Activated CD8-positive, alpha-beta memory T cell treated with anti-CD3 and anti-CD28 coated beads for 48 hours (primary cell): ENCODE results near the gene HYCC2.

Experiments used
- DNase-seq, 3 experiments: peaks; one replicate each; pipeline ENCODE4 v3.0.0-alpha.2; 2020; ENCODE audit warnings: low read depth in 2 of 3, low spot score in 2 of 3

Gene HYCC2

DNA sequence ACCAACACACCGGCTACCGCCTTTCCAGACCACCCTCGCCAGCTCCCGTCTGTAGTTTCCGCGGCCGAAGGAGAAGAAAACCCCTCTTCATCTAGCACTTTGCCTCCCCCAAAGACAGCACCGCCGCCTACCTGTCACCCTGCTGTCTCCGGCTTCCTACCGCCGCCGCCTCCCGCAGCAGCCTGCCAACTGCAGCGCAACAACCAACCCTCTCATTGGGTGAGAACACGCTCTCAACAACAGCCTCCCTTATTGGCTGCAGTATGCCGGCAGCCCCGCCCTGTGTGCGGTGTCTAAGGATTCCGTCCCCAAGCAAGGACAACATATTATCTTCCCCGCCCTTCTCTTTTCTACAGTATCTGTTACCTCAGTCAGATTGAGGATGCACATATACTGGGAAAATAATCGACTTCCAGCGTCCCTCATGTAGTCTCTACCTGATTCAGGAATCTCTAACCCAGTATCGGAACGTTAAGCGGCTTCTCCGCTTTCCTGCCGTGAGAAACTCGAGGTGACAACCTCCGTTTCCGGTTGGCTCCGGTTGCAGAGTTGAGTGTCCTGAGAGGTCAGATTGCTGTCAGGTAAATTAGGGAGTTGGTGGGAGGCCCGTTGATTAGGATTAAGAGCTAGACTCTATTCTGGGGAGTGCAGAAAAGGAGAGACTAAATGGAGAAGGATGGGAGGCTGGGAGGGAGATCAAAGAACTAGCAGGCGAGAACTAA lies at the start of gene HYCC2, which contains the start of gene NDUFB3:
HYCC2 (minus strand) TSS at position 193 of the 722 bp plus-strand sequence. CDS start 47,662 bp downstream, outside the sequence.
NDUFB3 (plus strand) TSS at position 523 of the 722 bp plus-strand sequence. CDS start 6,882 bp downstream, outside the sequence.
- DNase-seq, result peak; percentile 48 to 83 (median 75)

DNA sequence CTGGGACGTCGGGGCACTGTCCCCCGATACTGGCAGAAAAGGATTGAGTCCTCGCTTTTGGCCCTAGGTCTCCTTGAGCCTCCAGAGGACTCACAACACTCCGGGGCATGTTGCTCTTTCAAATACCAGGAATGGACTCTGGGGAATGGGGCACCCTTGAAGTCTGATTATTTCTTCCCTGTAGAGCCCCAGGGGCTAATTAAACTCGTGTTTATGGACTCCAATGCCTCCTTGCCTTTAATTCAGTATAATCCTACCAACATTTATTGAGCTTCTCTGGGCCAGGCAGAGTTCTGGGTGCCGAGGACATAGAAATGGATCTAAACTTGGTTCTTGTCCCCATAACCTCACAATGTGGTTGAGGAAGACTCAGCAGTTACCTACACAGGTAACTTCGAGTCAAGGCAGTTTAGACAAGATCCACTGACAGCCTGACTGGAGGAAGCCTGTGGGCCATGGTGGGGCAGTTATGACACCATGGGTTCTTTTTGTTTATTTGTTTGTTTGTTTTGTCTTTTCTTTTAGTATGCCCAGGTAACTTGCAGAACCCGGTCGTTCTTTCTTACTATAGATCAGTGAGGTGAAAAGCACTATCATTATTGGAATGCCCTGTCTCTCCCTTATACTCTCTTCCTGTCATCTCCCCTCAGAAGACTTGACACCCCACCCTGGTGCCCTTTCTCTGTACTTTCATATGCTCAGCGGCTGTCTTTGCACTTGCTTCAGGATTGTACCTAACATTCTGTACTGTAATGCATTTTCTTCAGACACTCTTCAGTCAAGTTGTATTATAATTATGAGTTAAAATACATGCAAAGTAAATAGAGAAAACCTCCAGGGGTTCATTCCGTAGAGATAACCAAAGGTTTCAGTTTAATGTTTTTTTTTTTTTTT lies 47.7 kb upstream of the HYCC2 start:
- DNase-seq, result no peak

DNA sequence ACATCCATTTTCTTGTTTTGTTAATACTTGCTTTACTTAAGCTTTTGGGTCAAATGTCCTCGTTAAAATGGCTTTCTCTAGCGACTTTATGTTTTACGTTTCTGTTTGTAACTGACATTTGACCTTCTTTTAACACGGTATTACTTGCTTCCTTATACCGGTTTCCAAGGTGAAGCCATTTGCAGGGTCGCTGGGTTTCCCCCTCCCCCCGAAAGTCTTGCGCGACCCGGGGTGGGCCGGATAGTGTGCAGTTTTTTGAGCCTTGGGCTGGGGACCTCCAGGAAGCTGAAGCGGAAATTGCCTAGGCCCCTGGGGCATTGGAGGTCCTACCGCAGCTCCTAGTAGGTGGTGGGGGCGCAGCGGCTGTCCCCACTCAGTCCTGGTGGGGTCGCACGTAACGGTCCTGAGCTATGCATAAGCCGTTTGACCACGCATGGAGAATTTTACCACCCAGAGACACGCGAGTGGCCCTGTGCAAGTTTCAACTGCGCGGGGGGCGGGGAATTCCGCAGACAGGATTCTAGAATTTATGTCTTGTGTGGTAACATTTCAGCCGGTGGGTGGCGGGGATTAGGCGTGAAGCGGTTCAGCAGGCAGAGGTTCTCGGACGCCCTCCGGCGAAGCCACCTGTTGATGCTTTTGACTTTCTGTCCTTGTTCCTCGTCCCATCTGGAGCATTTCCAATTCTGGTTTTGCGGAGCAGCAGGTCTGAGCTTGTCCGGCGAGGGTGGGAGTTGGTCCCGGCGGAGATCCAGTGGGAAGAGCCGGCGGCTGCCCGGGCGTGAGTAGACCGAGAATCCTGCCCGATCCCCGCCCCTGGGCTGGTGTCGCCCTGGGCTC lies 46.9 kb upstream of the HYCC2 start:
- DNase-seq, result peak; percentile 68 to 74 (median 72)

DNA sequence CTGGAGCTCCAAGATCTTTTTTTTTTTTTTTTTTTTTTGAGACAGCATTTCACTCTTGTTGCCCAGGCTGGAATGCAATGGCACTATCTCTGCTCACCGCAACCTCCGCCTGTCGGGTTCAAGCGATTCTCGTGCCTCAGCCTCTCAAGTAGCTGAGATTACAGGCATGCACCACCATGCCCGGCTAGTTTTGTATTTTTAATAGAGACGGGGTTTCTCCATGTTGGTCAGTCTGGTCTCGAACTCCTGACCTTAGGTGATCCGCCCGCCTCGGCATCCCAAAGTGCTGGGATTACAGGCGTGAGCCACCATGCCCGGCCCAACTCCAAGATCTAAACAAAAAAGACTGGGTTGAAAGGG lies 46.2 kb upstream of the HYCC2 start:
- DNase-seq, result peak in 1 of 3 experiments; percentile 32

DNA sequence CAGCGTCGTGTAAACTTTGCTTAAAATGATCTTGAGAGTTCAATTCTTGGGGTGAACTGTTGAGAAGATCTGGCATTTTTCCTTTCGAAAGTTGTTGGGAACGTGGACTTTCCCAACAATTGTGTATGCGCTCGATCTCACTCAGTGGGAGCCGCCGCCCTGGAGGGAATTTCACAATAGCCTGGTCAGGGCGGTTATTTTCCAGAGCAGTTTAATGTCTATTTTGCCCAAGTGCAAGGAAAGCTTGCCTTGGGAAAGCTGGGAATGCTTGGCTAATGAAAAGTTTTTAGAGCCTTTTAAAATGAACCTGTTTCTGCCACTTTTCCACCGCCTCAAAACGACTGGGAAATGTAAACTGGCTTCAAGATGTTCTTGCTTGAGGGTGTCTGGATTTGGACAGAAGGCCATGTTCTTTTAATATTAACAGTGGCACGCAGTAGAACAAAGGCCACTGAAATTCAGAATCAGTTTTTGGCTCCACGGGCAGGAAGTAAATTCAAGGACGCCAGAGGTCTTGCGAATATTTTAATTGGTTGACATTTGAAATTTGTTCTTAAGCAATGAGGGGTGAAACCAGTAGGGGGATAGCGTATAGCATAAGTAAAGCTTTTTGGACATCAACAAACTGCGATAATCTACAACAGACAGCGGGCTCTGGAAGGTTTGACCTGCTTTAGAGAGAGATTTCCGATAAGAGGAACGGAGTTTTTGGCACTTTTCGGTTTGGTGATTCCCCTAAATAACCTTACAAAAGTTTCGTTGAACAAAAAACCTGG lies 45.7 kb upstream of the HYCC2 start:
- no peak for DNase-seq

DNA sequence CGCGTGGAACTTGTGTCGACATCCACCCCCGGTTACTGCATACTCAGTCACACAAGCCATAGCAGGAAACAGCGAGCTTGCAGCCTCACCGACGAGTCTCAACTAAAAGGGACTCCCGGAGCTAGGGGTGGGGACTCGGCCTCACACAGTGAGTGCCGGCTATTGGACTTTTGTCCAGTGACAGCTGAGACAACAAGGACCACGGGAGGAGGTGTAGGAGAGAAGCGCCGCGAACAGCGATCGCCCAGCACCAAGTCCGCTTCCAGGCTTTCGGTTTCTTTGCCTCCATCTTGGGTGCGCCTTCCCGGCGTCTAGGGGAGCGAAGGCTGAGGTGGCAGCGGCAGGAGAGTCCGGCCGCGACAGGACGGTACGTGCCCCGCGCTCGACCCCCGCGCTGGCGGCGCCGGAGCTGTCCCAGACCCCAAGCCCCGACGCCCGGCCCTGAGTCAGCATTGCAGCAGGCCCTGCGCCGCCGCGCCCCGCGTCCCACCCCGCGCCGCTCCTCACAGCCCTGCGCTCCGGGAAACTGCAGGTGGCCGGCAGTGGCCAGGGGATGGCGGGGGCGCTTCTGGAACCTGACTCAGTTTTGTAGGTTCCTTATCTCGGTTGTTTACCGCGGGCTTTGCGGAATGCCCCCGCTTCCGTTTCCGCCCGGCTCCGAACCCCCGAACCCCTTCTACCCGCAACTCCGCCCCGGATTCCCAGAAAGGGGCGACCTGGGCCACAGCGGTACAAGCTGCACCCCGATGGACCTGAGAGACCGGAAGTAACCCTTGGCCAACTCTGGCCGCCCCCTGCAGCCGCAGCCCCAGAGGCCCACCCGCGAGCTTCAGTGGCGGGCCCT lies 44.9 kb upstream of the HYCC2 start, which contains the start of gene CFLAR:
CFLAR (plus strand) TSS at position 50 of the 844 bp plus-strand sequence. CDS start 13,702 bp downstream, outside the sequence.
- DNase-seq, result peak; percentile 75 to 79 (median 75)

DNA sequence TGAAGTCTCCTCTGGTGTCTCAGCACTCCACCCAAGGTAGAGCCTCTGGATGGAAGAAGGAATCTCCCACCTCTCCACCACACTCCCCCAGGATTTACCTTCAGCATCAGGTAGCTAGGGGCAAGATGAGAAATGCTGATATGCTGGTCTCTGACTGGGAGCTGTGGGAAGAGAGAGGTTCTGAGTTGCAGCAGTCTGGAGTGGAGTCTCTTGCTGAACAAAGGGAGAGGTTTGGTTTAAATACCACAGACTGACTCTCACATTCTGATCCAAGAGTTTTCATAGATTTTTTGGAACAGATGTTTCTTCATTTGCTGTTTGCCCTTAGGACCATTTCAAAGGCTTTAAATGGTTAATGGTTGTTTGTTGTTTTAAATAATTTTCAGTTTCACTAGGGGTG lies 43.4 kb upstream of the HYCC2 start:
- DNase-seq, result no peak

DNA sequence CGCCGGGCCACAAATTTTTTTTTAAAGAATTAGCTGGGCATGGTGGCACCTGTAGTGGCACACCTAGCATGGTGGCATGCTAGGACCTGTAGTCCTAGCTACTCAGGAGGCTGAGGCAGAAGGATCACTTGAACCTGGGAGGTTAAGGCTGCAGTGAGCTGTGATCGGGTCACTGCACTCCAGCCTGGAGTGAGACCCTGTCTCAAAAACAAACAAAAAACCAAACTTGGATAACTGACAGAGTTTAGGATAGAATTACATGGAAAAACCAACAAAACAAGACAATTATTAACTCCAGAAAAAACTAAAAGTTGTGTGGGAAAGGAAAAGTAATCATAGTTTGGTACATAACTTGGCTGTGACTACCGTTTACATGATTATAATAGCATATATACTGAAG lies 42.9 kb upstream of the HYCC2 start:
- no peak for DNase-seq

DNA sequence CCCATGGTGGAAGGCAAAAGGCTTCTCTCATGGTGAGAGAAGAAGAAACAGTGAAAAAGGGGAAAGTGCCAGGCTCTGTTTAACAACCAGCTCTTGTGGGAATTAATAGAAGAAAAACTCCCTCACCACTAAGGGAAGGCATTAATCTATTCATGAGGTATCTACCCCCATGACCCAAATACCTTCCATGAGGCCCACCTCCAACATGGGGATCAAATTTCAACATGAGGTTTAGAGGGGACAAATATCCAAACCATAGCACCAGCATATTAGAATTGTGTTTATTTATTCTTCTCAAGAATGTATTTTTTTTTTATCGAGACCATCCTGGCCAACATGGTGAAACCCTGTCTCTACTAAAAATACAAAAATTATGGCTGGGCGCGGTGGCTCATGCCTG lies 39.6 kb upstream of the HYCC2 start:
- no peak for DNase-seq

DNA sequence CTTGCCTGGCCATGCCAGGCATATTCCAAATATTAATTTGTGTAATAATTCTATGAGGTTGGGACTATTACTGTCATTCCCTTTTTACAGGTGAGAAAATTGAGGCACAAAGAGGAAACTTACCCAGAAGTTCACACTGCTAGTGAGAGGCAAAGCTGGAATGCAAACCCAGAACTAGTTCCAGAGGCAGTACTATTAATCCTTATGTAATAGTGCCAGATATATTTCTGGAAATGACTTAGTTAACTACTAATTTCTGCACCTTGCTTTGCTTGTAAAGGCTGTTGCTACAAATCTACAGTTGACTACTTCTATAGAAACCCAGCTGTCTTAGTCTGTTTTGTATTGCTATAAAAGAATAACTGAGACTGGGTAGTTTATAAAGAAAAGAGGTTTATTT lies 39.1 kb upstream of the HYCC2 start:
- DNase-seq, result no peak

DNA sequence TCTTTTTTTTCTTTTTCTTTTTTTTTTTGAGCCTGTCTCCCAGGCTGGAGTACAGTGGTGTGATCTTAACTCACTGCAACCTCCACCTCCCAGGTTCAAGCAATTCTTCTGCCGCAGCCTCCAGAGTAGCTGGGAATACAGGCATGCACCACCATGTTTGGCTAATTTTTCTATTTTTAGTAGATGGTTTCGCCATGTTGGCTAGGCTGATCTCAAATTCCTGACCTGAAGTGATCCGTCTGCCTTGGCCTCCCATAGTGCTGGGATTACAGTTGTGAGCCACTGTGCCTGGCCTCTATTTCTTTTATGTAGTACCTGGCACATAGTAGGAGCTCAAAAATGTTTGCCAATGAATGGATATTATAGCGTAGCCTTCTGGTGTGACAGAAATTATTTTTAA lies 37.7 kb upstream of the HYCC2 start:
- DNase-seq, result no peak

DNA sequence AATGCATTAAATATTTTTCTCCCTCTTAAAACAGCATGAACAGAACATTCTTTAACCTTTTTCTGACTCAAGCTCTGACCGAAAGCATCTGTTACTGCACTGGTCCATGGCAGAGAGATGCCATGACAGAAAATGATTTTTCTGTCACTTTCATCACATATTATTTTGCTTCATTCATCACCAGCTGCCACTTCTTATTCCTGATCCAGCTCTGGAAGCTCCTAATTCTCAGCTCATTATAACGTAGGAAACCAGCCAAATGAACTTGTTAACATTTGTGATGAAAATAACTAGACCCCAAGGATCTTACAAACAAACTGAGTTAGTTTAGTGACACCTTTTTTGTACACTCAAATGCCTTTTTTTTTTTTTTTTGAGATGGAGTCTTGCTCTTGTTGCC lies 36.9 kb upstream of the HYCC2 start:
- DNase-seq, result no peak

DNA sequence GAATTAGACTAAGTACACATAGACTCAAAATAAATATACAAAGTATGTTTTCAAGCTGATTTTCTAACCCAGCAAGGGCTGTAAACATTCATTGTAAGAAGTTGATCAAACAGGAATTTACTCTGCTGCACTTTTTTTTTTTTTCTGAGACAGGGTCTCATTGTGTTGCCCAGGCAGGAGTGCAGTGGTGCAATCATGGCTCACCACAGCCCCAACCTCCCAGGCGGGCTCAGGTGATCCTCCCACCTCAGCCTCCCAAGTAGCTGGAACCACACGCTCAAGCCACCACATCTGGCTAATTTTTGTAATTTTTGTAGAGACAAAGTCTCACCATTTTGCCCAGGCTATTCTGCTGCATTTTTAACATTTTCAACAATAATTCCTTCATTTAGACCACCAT lies 36.2 kb upstream of the HYCC2 start:
- DNase-seq, result no peak

DNA sequence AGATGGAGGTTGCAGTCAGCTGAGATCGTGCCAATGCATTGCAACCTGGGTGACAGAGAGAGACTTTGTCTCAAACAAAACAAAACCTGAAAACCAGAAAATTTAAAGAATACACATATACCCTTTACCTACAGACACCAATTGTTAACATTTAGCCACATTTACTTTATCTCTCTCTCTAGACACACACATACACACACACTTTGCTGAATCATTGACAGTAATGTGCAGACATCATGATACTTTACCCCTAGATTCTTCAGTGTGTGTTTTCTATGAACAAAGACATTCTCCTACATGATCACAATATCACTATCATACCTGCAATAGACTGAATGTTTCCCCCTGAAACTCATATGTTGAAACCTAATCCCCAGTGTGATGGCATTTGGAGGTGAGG lies 34.3 kb upstream of the HYCC2 start:
- DNase-seq, result no peak

DNA sequence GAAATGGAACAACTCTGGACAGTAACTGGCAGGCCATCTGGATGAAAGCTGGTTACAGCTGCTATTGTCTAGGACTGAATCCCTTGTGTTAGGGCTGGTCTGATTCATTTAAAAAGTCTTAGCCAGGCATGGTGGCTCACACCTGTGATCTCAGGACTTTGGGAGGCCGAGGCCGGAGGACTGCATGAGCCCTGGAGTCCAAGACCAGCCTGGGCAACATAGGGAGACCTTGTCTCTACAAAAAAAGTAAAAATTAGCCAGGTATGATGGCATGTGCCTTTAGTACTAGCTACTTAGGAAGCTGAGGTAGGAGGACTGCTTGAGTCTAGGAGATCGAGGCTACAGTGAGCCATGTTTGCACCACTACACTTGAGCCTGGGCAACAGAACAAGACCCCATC lies 29.0 kb upstream of the HYCC2 start:
- DNase-seq, result no peak

DNA sequence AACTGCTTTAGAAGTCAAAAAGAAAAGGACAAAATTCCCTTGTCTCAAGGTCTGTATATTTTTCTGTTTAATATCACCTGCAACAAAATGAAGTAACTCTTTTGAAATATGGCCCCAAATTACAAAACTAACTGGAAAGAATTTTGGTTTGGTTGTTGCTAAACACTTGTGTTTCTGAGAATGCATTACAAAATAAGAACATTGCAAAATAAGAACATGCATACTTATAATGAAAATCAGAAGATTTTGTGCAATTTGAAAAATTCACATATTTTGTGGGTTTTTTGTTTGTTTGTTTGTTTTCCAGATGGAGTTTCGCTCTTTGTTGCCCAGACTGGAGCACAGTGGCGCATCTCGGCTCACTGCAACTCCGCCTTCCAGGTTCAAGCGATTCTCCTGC lies 22.1 kb upstream of the HYCC2 start:
- DNase-seq, result no peak

DNA sequence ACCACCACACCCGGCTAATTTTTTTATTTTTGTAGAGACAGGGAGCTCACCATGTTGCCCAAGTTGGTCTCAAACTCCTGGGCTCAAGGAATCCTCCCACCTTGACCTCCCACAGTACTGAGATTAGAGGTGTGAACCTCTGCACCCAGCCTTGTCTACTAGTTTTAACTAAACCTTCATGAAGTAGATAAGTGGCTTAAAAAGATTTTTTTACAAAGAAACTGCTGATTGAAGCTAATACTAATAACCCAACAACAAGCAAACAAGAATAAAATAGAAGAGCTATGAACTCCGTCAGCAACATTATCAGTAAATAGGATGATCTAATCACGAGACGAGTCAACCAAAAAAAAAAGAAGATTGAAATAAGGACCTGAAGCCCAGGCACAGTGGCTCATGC lies 19.1 kb upstream of the HYCC2 start:
- DNase-seq, result no peak

DNA sequence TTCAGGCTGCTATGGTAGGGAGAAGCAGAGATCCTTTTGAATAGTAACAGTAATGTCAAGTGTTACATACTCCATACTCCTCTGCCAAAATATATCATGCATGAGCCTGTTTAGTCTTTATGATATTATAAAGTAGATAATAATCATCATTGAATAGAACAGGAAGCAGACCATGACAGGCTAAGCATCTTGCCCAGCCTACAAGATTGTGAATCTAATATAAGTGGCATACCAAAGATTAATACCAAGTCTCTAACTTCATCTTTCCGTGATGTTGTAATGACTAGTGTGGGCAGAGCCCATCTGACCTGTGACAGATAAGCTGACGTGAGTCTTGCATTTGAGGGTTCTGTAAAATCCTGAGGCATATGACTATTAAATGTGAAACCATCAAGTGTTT lies 13.4 kb upstream of the HYCC2 start:
- DNase-seq, result no peak

DNA sequence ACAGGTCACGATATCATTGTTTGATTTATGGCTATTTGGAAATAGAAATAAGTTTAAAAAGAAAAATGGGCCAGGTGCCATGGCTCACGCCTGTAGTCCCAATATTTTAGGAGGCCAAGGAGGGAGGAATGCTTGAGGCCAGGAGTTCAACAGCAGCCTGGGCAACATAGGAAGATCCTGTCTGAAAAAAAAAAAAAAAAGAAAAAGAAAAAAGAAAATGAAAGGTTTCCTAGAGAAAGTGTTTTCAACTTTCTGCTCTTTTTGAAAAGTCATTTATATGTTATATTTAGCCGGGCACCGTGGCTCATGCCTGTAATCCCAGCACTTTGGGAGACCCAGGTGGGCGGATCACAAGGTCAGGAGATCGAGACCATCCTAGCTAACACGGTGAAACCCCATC lies 3.5 kb upstream of the HYCC2 start:
- no peak for DNase-seq

DNA sequence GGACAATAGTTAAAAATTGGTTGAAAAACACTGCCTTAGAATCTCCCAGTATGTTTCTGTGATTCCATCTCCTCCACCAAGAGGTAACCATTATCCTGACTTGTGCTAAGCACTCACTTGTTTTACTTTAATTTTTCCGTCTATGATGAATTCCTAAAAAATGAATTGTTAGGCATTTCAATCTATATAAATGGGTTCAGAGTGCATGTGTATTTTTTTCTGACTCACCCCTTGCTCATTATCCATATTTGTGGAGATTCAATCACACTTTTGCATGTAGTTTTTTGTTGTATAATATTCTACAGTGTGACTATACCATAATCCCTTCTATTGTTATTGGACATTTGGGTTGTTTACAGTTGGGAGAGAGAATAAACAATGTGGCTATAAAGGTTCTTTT lies 1.6 kb upstream of the HYCC2 start:
- DNase-seq, result no peak
